ENCODE measurements around the gene NRG3.

NRG3 gene

DNA sequence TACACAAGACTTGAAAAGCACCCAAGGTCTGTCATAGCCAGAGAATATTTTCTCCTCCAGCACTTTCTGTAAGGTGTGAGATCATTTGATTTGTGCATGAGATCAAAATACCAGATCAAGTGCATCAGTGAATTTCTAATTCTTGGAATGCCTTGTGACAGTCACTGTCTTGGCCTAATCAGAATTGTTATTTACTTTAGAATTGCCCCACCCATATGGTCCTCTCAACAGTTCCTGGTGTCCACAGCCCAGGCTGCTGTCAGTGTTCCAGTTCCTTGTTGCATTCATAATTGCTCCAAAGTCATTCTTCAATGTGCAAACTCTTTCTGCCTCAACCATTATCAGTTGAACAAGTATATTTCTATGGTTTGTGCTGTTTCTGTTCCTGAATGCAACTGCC is 770.2 kb downstream of the NRG3 start:
- no peak for DNase-seq (ENCODE audit: extremely low read depth, insufficient read length)
- Histone ChIP-seq H3K4me3 (replicated peaks; ENCODE audit: low read depth, low read length) (no peak overlapping the region), H3K27me3 (replicated peaks; ENCODE audit: control insufficient read depth, insufficient read depth, low read length) (no peaks in the 10 kb centered on the region), H3K36me3 (ENCODE audit: control insufficient read depth, insufficient read depth, low read length) (no peaks in the 10 kb centered on the region)
- no peak for TF ChIP-seq CTCF (IDR thresholded peaks at IDR 0.05; ENCODE audit: insufficient read depth, low read length, poor library complexity, severe bottlenecking)

GRCh38 chr10:82653244-82654155 is 778.5 kb downstream of the NRG3 start:
- H3K27me3 ChIP-seq (replicated peaks; ENCODE audit: control insufficient read depth, insufficient read depth, low read length): no peaks in the 10 kb centered on the region
- no peak for TF ChIP-seq CTCF (IDR thresholded peaks at IDR 0.05; ENCODE audit: insufficient read depth, low read length, poor library complexity, severe bottlenecking)

DNA sequence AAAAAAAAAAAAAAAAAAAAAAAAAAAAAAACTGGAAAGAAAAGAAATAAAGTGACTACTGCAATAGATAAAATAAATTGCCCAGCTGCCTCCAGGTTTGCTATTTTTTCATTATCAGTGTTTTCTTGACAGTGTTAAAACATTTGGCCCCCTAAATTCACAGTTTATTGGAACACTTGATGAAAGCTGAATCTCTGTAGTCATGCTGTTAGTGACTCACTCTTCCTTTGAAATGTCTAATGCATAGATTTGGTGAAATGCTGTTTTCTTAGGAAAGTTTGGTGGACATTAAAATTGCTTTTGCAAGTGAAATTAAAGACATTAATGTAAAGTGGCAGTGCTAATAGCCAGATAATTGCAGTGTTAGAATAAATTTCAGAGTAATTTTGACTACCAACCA is 785.2 kb downstream of the NRG3 start:
- Histone ChIP-seq H3K27me3 (replicated peaks; ENCODE audit: control insufficient read depth, insufficient read depth, low read length) (no peaks in the 10 kb centered on the region), H3K36me3 (ENCODE audit: control insufficient read depth, insufficient read depth, low read length) (no peaks in the 10 kb centered on the region), H3K4me3 (replicated peaks; ENCODE audit: low read depth, low read length) (no peak overlapping the region)
- DNase-seq (ENCODE audit: extremely low read depth, insufficient read length): no peak
- no peak for TF ChIP-seq CTCF (IDR thresholded peaks at IDR 0.05; ENCODE audit: insufficient read depth, low read length, poor library complexity, severe bottlenecking)

More at GRCh38 chr10:82653244-82654155, 778.5 kb downstream of the NRG3 start:
- Histone ChIP-seq H3K4me3 (replicated peaks; ENCODE audit: low read depth, low read length) (no peak overlapping the region), H3K36me3 (ENCODE audit: control insufficient read depth, insufficient read depth, low read length) (no peaks in the 10 kb centered on the region)
- DNase-seq (ENCODE audit: extremely low read depth, insufficient read length): no peak

DNA sequence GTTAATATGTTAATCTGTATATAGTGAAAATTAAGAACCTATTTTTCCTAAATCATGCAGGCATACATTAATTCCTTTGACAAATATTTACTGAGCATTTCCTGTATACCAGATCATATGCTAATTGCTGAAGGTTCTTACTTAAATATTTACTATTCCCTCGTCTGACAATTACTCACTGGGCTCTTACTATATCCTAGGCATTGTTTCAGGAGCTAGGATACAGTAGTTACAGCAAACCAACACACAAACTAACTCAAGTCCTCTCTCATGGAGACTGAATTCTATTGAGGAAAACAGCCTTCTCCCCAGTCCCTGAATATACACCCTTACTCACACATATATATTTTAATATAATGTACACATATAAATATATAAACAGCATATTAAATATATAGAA is 786.0 kb downstream of the NRG3 start:
- no peaks in the 10 kb centered on the region for H3K36me3 ChIP-seq (ENCODE audit: control insufficient read depth, insufficient read depth, low read length)
- no peaks in the 10 kb centered on the region for H3K27me3 ChIP-seq (replicated peaks; ENCODE audit: control insufficient read depth, insufficient read depth, low read length)
- TF ChIP-seq CTCF (IDR thresholded peaks at IDR 0.05; ENCODE audit: insufficient read depth, low read length, poor library complexity, severe bottlenecking): no peak
- H3K4me3 ChIP-seq (replicated peaks; ENCODE audit: low read depth, low read length): no peak overlapping the region
- no peak for DNase-seq (ENCODE audit: extremely low read depth, insufficient read length)

DNA sequence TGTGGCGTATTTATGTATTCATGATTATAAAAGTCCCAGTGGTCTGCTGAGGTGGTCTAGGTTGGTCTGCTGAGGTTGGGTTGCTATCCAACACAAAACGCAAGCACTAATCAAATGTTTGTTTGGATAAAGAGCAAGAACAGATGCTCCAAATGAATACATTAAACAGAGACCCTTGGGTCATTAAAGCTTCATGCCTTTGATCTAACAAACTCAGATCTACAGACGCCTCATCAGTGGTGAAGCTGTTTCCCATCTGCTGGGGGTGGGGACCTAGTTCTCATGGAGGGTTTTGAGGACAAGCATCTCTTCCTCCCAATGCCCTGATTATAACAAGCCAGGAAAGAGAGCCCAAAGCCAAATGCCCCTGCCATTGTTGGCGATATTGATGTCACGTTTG is 786.7 kb downstream of the NRG3 start:
- Histone ChIP-seq H3K27me3 (replicated peaks; ENCODE audit: control insufficient read depth, insufficient read depth, low read length) (no peaks in the 10 kb centered on the region), H3K4me3 (replicated peaks; ENCODE audit: low read depth, low read length) (no peak overlapping the region), H3K36me3 (ENCODE audit: control insufficient read depth, insufficient read depth, low read length) (no peaks in the 10 kb centered on the region)
- TF ChIP-seq CTCF (IDR thresholded peaks at IDR 0.05; ENCODE audit: insufficient read depth, low read length, poor library complexity, severe bottlenecking): no peak
- no peak for DNase-seq (ENCODE audit: extremely low read depth, insufficient read length)
